MM.1S (cell line): Measurements from ENCODE around the gene PRR33.

Experiments
- DNase-seq: peaks from one replicate; pipeline ENCODE4 v3.0.0-alpha.2; 2015
- H2AFZ ChIP-seq: fragments of 300-600 bp; sonication (generic); 2 replicates; pipeline ENCODE4 v1.6.0; 2016; ENCODE audit warnings: antibody characterized with exemption, low read length
- H3F3A ChIP-seq: fragments of 300-600 bp; sonication (generic); 2 replicates; pipeline ENCODE4 v1.6.1; 2016; ENCODE audit warnings: mild to moderate bottlenecking, antibody characterized with exemption, low read length, moderate library complexity, mixed read lengths; ENCODE audit not compliant: insufficient read depth
- H3K27ac ChIP-seq: fragments of 300-600 bp; sonication (generic); 2 replicates; pipeline ENCODE4 v1.5.1; 2016; ENCODE audit warnings: mild to moderate bottlenecking, low read length
- H3K27me3 ChIP-seq: fragments of 300-600 bp; sonication (generic); replicated peaks from 2 replicates; pipeline ENCODE4 v1.6.0; 2016; ENCODE audit warnings: low read length; ENCODE audit not compliant: insufficient read depth
- H3K36me3 ChIP-seq: fragments of 300-600 bp; sonication (generic); replicated peaks from 2 replicates; pipeline ENCODE4 v1.6.1; 2016; ENCODE audit warnings: mild to moderate bottlenecking, low read length, mixed read lengths; ENCODE audit not compliant: insufficient read depth
- H3K4me1 ChIP-seq: fragments of 300-600 bp; sonication (generic); 2 replicates; pipeline ENCODE4 v1.6.1; 2016; ENCODE audit warnings: low read length, mixed read lengths
- H3K4me2 ChIP-seq: fragments of 300-600 bp; sonication (generic); 2 replicates; pipeline ENCODE4 v1.6.0; 2016; ENCODE audit warnings: low read depth, low read length
- H3K4me3 ChIP-seq: fragments of 300-600 bp; sonication (generic); 2 replicates; pipeline ENCODE4 v1.5.1; 2016; ENCODE audit warnings: low read length, mixed read lengths
- H3K79me2 ChIP-seq: fragments of 300-600 bp; sonication (generic); 2 replicates; pipeline ENCODE4 v1.6.1; 2016; ENCODE audit warnings: mixed run types, low read length, mixed read lengths
- H3K9ac ChIP-seq: fragments of 300-600 bp; sonication (generic); 2 replicates; pipeline ENCODE4 v1.6.1; 2016; ENCODE audit warnings: low read length, mixed read lengths
- H3K9me2 ChIP-seq: fragments of 300-600 bp; sonication (generic); replicated peaks from 2 replicates; pipeline ENCODE4 v1.6.1; 2016; ENCODE audit warnings: mild to moderate bottlenecking, low read length, mixed read lengths; ENCODE audit not compliant: insufficient read depth
- H3K9me3 ChIP-seq: fragments of 300-600 bp; sonication (generic); replicated peaks from 2 replicates; pipeline ENCODE4 v1.6.1; 2016; ENCODE audit warnings: mild to moderate bottlenecking, low read length, mixed read lengths; ENCODE audit not compliant: insufficient read depth
- H4K20me1 ChIP-seq: fragments of 300-600 bp; sonication (generic); 2 replicates; pipeline ENCODE4 v1.6.1; 2016; ENCODE audit warnings: mild to moderate bottlenecking, low read length, moderate library complexity, mixed read lengths; ENCODE audit not compliant: insufficient read depth
- CTCF ChIP-seq: fragments of 300-600 bp; sonication (generic); IDR thresholded peaks from 2 replicates; pipeline ENCODE4 v1.5.1; 2016; ENCODE audit warnings: antibody characterized with exemption, low read length, mixed read lengths
- EZH2 ChIP-seq: fragments of 300-600 bp; sonication (generic); optimal IDR thresholded peaks from 2 replicates; pipeline ENCODE3; 2017; ENCODE audit warnings: low read depth, mild to moderate bottlenecking, antibody characterized with exemption, low read length, mixed read lengths
- EZH2phosphoT487 ChIP-seq: fragments of 300-600 bp; sonication (generic); IDR thresholded peaks from 2 replicates; pipeline ENCODE4 v1.6.1; 2018; ENCODE audit warnings: antibody characterized with exemption, low read length

PRR33 gene

GRCh38 chr11:1847926-1848639, 43.6 kb downstream of the PRR33 start:
- H3K9me2 ChIP-seq = no peaks in the 10 kb centered on the region
- peaks cover 14% of the 10 kb centered on the region for H3F3A ChIP-seq
- H3K4me1 ChIP-seq = peaks cover 29% of the 10 kb centered on the region

GRCh38 chr11:1847006-1847735, 44.5 kb downstream of the PRR33 start:
- Histone ChIP-seq H3K36me3 (no peaks in the 10 kb centered on the region), H3K27ac (no peak overlapping the region), H3K27me3 (peaks cover 42% of the 10 kb centered on the region), H3K4me3 (no peak overlapping the region), H3K9me2 (no peaks in the 10 kb centered on the region), H3K4me2 (no peak overlapping the region), H2AFZ (no peak overlapping the region), H3K79me2 (no peaks in the 10 kb centered on the region), H3K4me1 (peaks cover 20% of the 10 kb centered on the region), H4K20me1 (no peaks in the 10 kb centered on the region), H3K9me3 (no peaks in the 10 kb centered on the region), H3K9ac (no peak overlapping the region), H3F3A (peaks cover 7% of the 10 kb centered on the region; the same call in 1 of the 2 replicates)
- TF ChIP-seq CTCF = no peak
- DNase-seq = no peak

More at GRCh38 chr11:1847926-1848639, 43.6 kb downstream of the PRR33 start:
- H3K27ac ChIP-seq = no peak overlapping the region
- H3K79me2 ChIP-seq = peaks cover 2% of the 10 kb centered on the region
- no peak overlapping the region for H3K4me2 ChIP-seq
- no peaks in the 10 kb centered on the region for H3K36me3 ChIP-seq
- H3K9me3 ChIP-seq = no peaks in the 10 kb centered on the region
- H3K27me3 ChIP-seq = peaks cover 37% of the 10 kb centered on the region
- no peak for DNase-seq
- no peak overlapping the region for H3K9ac ChIP-seq
- no peak overlapping the region for H2AFZ ChIP-seq
- no peaks in the 10 kb centered on the region for H4K20me1 ChIP-seq
- no peak overlapping the region for H3K4me3 ChIP-seq
- no peak for TF ChIP-seq CTCF
- TF ChIP-seq EZH2phosphoT487 = no peak
- TF ChIP-seq EZH2 = no peak

GRCh38 chr11:1846453-1846932, 45.2 kb downstream of the PRR33 start:
- Histone ChIP-seq H3F3A (peaks cover 2% of the 10 kb centered on the region; the same call in 1 of the 2 replicates), H3K79me2 (no peaks in the 10 kb centered on the region), H3K9me3 (no peaks in the 10 kb centered on the region), H3K36me3 (no peaks in the 10 kb centered on the region), H3K9ac (no peak overlapping the region), H3K4me2 (no peak overlapping the region), H3K4me1 (peaks cover 14% of the 10 kb centered on the region), H4K20me1 (no peaks in the 10 kb centered on the region), H3K27me3 (peaks cover 42% of the 10 kb centered on the region), H2AFZ (no peak overlapping the region), H3K27ac (no peak overlapping the region), H3K4me3 (no peak overlapping the region), H3K9me2 (no peaks in the 10 kb centered on the region)
- no peak for DNase-seq
- no peak for TF ChIP-seq EZH2phosphoT487
- TF ChIP-seq CTCF = no peak
- no peak for TF ChIP-seq EZH2
